ENCODE results near the gene NOTUM. TPM values are rescaled to one million over a fixed set of nuclear protein-coding genes. Genes with fewer than 3 reads are reported as not detected.

The NOTUM gene
- total RNA-seq, 4 donors from 2014 or later, result 0.40 TPM; not detected in 3

- no peak for DNase-seq
- TF ChIP-seq POLR2A (IDR thresholded peaks at IDR 0.05) (no peak), CTCF (IDR thresholded peaks at IDR 0.05) (no peak)
- Histone ChIP-seq H3K27me3 (peaks cover 25% of the 10 kb centered on the region), H3K36me3 (no peaks in the 10 kb centered on the region), H3K9me3 (no peaks in the 10 kb centered on the region), H3K4me1 (peaks cover 6 to 23% of the 10 kb centered on the region in 2 donors), H3K27ac (no peak overlapping the region), H3K4me3 (replicated peaks in 1 of 3) (peak overlapping the region in 1 of 3 donors; percentile 24)
- intact Hi-C loops (cut with DNase I), result no loop called here
- 7 to 8% methylated on average over 5 to 6 of the region's 98 CpGs for WGBS, 2 donors
Measured at GRCh38 chr17:81960130-81960958, 643 bp downstream of the NOTUM start.

- no peaks in the 10 kb centered on the region for H3K9me3 ChIP-seq
- peaks cover 25% of the 10 kb centered on the region for H3K27me3 ChIP-seq
- no peak overlapping the region for H3K27ac ChIP-seq
- no peaks in the 10 kb centered on the region for H3K36me3 ChIP-seq
- H3K4me1 ChIP-seq, result peaks cover 6 to 23% of the 10 kb centered on the region in 2 donors
- peak; percentile 64 to 73 for DNase-seq
- peak in 4 of 6 experiments; percentile 50 to 99 (median 98) for TF ChIP-seq CTCF (IDR thresholded peaks at IDR 0.05)
- no peak for TF ChIP-seq POLR2A (IDR thresholded peaks at IDR 0.05)
- H3K4me3 ChIP-seq (replicated peaks in 1 of 3), result peak overlapping the region in 1 of 3 donors; percentile 24
- intact Hi-C loops (cut with DNase I), result loop anchor here (2.0 to 5.0 kb wide), 2 partner anchors 61 to 193 kb away; no protein-coding TSS in a partner anchor
- WGBS, 2 donors, result 2% methylated on average over 10 of the region's 112 CpGs; no CpG with 5 or more reads in 1 of the 2 donors
Measured at GRCh38 chr17:81959362-81960129, 1.4 kb downstream of the NOTUM start.

- no peaks in the 10 kb centered on the region for H3K36me3 ChIP-seq
- peaks cover 6 to 23% of the 10 kb centered on the region in 2 donors for H3K4me1 ChIP-seq
- no peak overlapping the region for H3K4me3 ChIP-seq (replicated peaks in 1 of 3)
- H3K27ac ChIP-seq, result no peak overlapping the region
- TF ChIP-seq CTCF (IDR thresholded peaks at IDR 0.05), result no peak
- TF ChIP-seq POLR2A (IDR thresholded peaks at IDR 0.05), result no peak
- no peak for DNase-seq
- peaks cover 25% of the 10 kb centered on the region for H3K27me3 ChIP-seq
- intact Hi-C loops (cut with DNase I), result loop anchor here (2.0 to 5.0 kb wide), 2 partner anchors 62 to 194 kb away; no protein-coding TSS in a partner anchor
- no peaks in the 10 kb centered on the region for H3K9me3 ChIP-seq
- 52 to 63% methylated on average over 9 to 10 of the region's 15 CpGs for WGBS, 2 donors
Measured at GRCh38 chr17:81958633-81959342, 2.2 kb downstream of the NOTUM start.

- no peaks in the 10 kb centered on the region for H3K9me3 ChIP-seq
- H3K27ac ChIP-seq, result no peak overlapping the region
- peaks cover 6 to 23% of the 10 kb centered on the region in 2 donors for H3K4me1 ChIP-seq
- WGBS, 2 donors, result 76 to 88% methylated on average over 11 to 14 of the region's 19 CpGs
- TF ChIP-seq POLR2A (IDR thresholded peaks at IDR 0.05) (no peak), CTCF (IDR thresholded peaks at IDR 0.05) (no peak)
- intact Hi-C loops (cut with DNase I), result loop anchor here (2.0 to 5.0 kb wide), 2 partner anchors 63 to 194 kb away; no protein-coding TSS in a partner anchor
- no peak overlapping the region for H3K4me3 ChIP-seq (replicated peaks in 1 of 3)
- H3K27me3 ChIP-seq, result peaks cover 25% of the 10 kb centered on the region
- H3K36me3 ChIP-seq, result no peaks in the 10 kb centered on the region
- DNase-seq, result no peak
Measured at GRCh38 chr17:81957691-81958432, 3.1 kb downstream of the NOTUM start.

Measured in thyroid gland (tissue), 4 donors.